GM12873 (cell line): ENCODE measurements around the gene SLAMF7.

Source experiments
- CTCF ChIP-seq: IDR thresholded peaks from 2 replicates; pipeline ENCODE4 v1.5.1; 2012; ENCODE audit warnings: low read depth, mild to moderate bottlenecking, moderate library complexity, low read length, control low read depth; ENCODE audit not compliant: insufficient read depth; ENCODE audit errors: missing control alignments

The SLAMF7 gene

GRCh38 chr1:160739098-160739511, at the start of gene SLAMF7:
SLAMF7 (plus strand) TSS chr1:160739247; CDS start chr1:160739302, 55 bp downstream.
- TF ChIP-seq CTCF, result no peak

- TF ChIP-seq CTCF, result peak; percentile 26
Observed at GRCh38 chr1:160692390-160692789, 46.7 kb upstream of the SLAMF7 start.

- TF ChIP-seq CTCF, result no peak
Observed at GRCh38 chr1:160702100-160702499, 36.9 kb upstream of the SLAMF7 start.

- no peak for TF ChIP-seq CTCF
Observed at GRCh38 chr1:160704250-160704649, 34.8 kb upstream of the SLAMF7 start.

GRCh38 chr1:160705742-160706141, 33.3 kb upstream of the SLAMF7 start:
- peak; percentile 36 for TF ChIP-seq CTCF

GRCh38 chr1:160706526-160707235, 32.4 kb upstream of the SLAMF7 start:
- TF ChIP-seq CTCF, result no peak

GRCh38 chr1:160707236-160708064, 31.6 kb upstream of the SLAMF7 start:
- TF ChIP-seq CTCF, result no peak
